NT2/D1 (cell line): ENCODE results near the gene LZTS3.

Experiments
- DNase-seq: peaks from one replicate; pipeline ENCODE4 v3.0.0-alpha.2; 2011; ENCODE audit warnings: low read depth, low spot score
- H3K27me3 ChIP-seq: 2 replicates; pipeline ENCODE4 v1.6.0; 2011; ENCODE audit warnings: mild to moderate bottlenecking; ENCODE audit not compliant: insufficient read length, insufficient read depth
- H3K36me3 ChIP-seq: 2 replicates; pipeline ENCODE4 v1.6.1; 2011; ENCODE audit warnings: mild to moderate bottlenecking, low read length, mixed read lengths; ENCODE audit not compliant: insufficient read depth, insufficient read length
- H3K4me1 ChIP-seq: 2 replicates; pipeline ENCODE4 v1.5.1; 2011; ENCODE audit not compliant: insufficient read depth, insufficient read length
- H3K4me3 ChIP-seq: 2 replicates; pipeline ENCODE4 v1.5.1; 2011; ENCODE audit warnings: low read depth; ENCODE audit not compliant: insufficient read length
- H3K9ac ChIP-seq: 2 replicates; pipeline ENCODE4 v1.6.0; 2011; ENCODE audit warnings: low read depth; ENCODE audit not compliant: insufficient read length
- H3K9me3 ChIP-seq: 2 replicates; pipeline ENCODE4 v1.5.1; 2011; ENCODE audit warnings: mild to moderate bottlenecking, low read length; ENCODE audit not compliant: insufficient read depth
- SUZ12 ChIP-seq: IDR thresholded peaks from 2 replicates; pipeline ENCODE4 v1.6.1; 2011; ENCODE audit not compliant: insufficient read length, insufficient read depth; ENCODE audit errors: extremely low read depth
- YY1 ChIP-seq: IDR thresholded peaks from 2 replicates; pipeline ENCODE4 v1.6.1; 2011; ENCODE audit not compliant: insufficient read length, insufficient read depth
- ZNF274 ChIP-seq: IDR thresholded peaks from 2 replicates; pipeline ENCODE4 v1.6.1; 2011; ENCODE audit warnings: mild to moderate bottlenecking, low read depth, low read length

LZTS3 gene

DNA sequence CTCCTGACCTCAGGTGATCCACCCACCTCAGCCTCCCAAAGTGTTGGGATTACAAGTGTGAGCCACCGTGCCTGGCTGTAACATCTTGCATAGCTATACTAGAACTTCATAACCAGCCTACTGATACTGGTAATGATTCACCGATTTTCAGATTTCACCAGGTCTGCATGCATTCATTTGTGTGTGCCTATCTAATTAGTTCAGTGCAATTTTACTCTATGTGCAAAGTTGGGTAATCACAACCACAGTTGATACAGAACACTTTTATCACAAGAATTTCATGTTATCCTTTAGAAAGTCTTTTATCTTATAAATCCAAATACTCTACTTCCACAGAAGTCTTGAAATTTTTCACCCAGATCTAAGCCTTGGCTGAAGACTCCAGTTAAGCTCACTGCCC lies 35.9 kb downstream of the LZTS3 start:
- no peak for DNase-seq
- H3K4me1 ChIP-seq = no peaks in the 10 kb centered on the region
- no peak overlapping the region for H3K9ac ChIP-seq
- no peaks in the 10 kb centered on the region for H3K9me3 ChIP-seq
- TF ChIP-seq YY1 (no peak), ZNF274 (no peak), SUZ12 (no peak)
- no peaks in the 10 kb centered on the region for H3K27me3 ChIP-seq
- no peak overlapping the region for H3K4me3 ChIP-seq
- H3K36me3 ChIP-seq = no peaks in the 10 kb centered on the region

GRCh38 chr20:3135507-3136070 lies 37.8 kb downstream of the LZTS3 start:
- no peaks in the 10 kb centered on the region for H3K36me3 ChIP-seq
- H3K4me1 ChIP-seq = no peaks in the 10 kb centered on the region
- no peak for TF ChIP-seq YY1
- TF ChIP-seq ZNF274 = no peak
- no peak for TF ChIP-seq SUZ12
- H3K4me3 ChIP-seq = no peak overlapping the region
- DNase-seq = no peak
- H3K9me3 ChIP-seq = no peaks in the 10 kb centered on the region
- H3K27me3 ChIP-seq = no peaks in the 10 kb centered on the region
- H3K9ac ChIP-seq = no peak overlapping the region

DNA sequence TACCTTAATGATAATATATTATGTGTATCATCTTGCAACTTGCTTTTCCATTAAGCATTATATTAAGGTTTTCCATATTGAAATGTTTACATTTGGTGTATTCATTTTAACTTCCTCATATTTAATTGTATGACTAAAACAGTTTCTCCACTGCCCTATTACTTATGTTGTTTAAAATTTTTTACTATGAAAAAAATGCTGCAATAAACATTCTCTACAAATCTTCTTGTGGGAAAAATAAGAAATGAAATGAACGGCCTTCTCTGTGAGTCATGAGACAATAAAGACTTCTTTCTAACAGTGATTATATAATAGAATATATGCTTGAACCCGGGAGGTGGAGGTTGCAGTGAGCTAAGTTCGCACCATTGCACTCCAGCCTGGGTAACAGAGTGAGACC lies 39.2 kb downstream of the LZTS3 start:
- Histone ChIP-seq H3K9me3 (no peaks in the 10 kb centered on the region), H3K4me1 (no peaks in the 10 kb centered on the region), H3K9ac (no peak overlapping the region), H3K27me3 (no peaks in the 10 kb centered on the region), H3K4me3 (no peak overlapping the region), H3K36me3 (no peaks in the 10 kb centered on the region)
- DNase-seq = no peak
- TF ChIP-seq ZNF274 = no peak
- TF ChIP-seq SUZ12 = no peak
- no peak for TF ChIP-seq YY1

GRCh38 chr20:3133155-3133554 lies 40.2 kb downstream of the LZTS3 start:
- Histone ChIP-seq H3K27me3 (no peaks in the 10 kb centered on the region), H3K4me1 (no peaks in the 10 kb centered on the region), H3K9me3 (no peaks in the 10 kb centered on the region), H3K4me3 (no peak overlapping the region), H3K9ac (no peak overlapping the region), H3K36me3 (no peaks in the 10 kb centered on the region)
- TF ChIP-seq ZNF274 = no peak
- no peak for TF ChIP-seq YY1
- TF ChIP-seq SUZ12 = no peak
- DNase-seq = no peak

- no peaks in the 10 kb centered on the region for H3K27me3 ChIP-seq
- peaks cover 10% of the 10 kb centered on the region; the same call in 1 of the 2 replicates for H3K9me3 ChIP-seq
- no peak overlapping the region for H3K4me3 ChIP-seq
- H3K4me1 ChIP-seq = no peaks in the 10 kb centered on the region
- H3K9ac ChIP-seq = no peak overlapping the region
- no peaks in the 10 kb centered on the region for H3K36me3 ChIP-seq
- TF ChIP-seq SUZ12 (no peak), ZNF274 (no peak), YY1 (no peak)
- no peak for DNase-seq
These were observed 43.2 kb downstream of the LZTS3 start for GRCh38 chr20:3130051-3130600.

DNA sequence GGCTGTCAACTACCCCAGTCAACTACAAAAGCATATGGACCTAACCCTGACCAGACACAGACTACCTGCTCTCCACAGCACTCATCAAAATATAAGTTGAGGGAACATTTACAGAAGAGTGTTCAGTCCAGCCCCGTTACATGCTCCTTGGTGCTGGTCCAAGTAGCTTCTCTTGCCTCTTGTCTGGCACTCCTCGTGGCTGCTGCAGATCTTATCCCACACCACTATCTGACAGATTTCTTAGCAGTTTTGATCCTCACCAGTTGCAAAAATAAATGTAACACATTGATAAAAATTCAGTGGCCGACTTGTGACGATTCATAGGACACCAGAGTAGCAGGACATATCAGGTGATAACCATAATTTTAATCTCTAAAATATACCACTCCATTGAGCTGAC lies 44.3 kb downstream of the LZTS3 start:
- TF ChIP-seq YY1 = no peak
- TF ChIP-seq SUZ12 = no peak
- no peak for TF ChIP-seq ZNF274
- Histone ChIP-seq H3K9me3 (peaks cover 18% of the 10 kb centered on the region; the same call in 1 of the 2 replicates), H3K4me1 (no peaks in the 10 kb centered on the region), H3K4me3 (no peak overlapping the region), H3K9ac (no peak overlapping the region), H3K27me3 (no peaks in the 10 kb centered on the region), H3K36me3 (no peaks in the 10 kb centered on the region)
- no peak for DNase-seq

DNA sequence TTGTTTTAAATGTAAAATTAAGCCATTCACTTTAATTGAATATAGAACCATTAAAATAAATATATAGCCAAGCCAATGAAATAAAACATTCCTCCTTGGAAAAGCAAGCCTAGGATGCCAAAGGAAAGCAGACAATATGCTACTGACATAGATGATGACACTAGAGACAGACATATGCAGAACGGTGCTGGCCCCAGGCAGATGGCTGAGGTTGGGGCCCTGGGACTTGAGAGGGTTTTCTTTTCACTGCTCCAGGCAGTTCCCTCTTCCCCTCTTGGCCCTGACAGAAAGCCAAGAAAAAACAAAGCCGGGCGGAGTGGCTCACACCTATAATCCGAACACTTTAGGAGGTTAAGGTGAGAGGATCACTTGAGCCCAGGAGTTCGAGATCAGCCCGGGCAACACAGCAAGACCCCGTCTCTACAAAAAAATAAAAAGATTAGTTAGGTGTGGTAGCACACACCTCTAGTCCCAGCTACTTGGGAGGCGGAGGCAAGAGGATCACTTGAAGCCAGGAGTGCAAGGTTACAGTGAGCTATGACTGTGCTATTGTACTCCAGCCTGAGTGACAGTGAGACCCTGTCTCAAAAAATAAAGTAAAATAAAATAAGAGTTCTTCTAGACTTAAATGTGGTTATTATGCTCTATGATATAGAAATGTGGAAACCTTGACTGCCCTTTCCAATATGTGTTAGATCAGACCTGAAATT lies 44.9 kb downstream of the LZTS3 start:
- no peak overlapping the region for H3K4me3 ChIP-seq
- H3K9me3 ChIP-seq = peaks cover 25% of the 10 kb centered on the region; the same call in 1 of the 2 replicates
- no peaks in the 10 kb centered on the region for H3K36me3 ChIP-seq
- DNase-seq = no peak
- H3K27me3 ChIP-seq = no peaks in the 10 kb centered on the region
- H3K9ac ChIP-seq = no peak overlapping the region
- no peak for TF ChIP-seq SUZ12
- H3K4me1 ChIP-seq = no peaks in the 10 kb centered on the region
